Tibial artery (tissue), 4 donors: ENCODE results near the gene DPH5.
"Not testable (repeated sequence)": the region's sequence is repeated elsewhere in the genome, so short reads cannot be mapped to it uniquely, and the experiment has no call there.

ENCODE experiments used
- DNase-seq, 2 donors: peaks; one replicate each; pipeline ENCODE4 v3.0.0-alpha.2; 2019
- H3K27ac ChIP-seq, 2 donors: fragments of 200-600 bp; sonication (generic) in 1 of 2; 1 replicate in 1 of 2; 2 replicates in 1 of 2; pipeline ENCODE4 v1.5.1; 2018 to 2019; ENCODE audit warnings: mild to moderate bottlenecking in 1 of 2
- H3K27me3 ChIP-seq, 2 donors: fragments of 200-600 bp; sonication (generic) in 1 of 2; one replicate each; pipeline versions ENCODE4 v1.5.1 to v1.6.0; 2016 to 2019
- H3K36me3 ChIP-seq, 3 donors: fragments of 200-600 bp; sonication (generic) in 2 of 3; one replicate each; pipeline ENCODE4 v1.5.1; 2016 to 2019; ENCODE audit warnings: mild to moderate bottlenecking in 2 of 3
- H3K4me1 ChIP-seq, 4 donors: fragments of 200-600 bp; sonication (generic) in 2 of 4; 1 replicate in 3 of 4; 2 replicates in 1 of 4; pipeline ENCODE4 v1.5.1; 2016 to 2019
- H3K4me3 ChIP-seq, 2 donors: fragments of 200-600 bp; sonication (generic) in 1 of 2; 1 replicate in 1 of 2; 2 replicates in 1 of 2; pipeline ENCODE4 v1.5.1; 2018 to 2019; ENCODE audit warnings: mild to moderate bottlenecking in 2 of 2
- H3K9me3 ChIP-seq, 3 donors: fragments of 200-600 bp; sonication (generic) in 1 of 3; one replicate each; pipeline ENCODE4 v1.5.1; 2016 to 2019
- intact Hi-C: fragments of 100-400 bp; cut with DNase I; formaldehyde crosslinking; loops from one replicate; pipeline ENCODE4 v1.15.0; 2023; ENCODE audit warnings: low total_unique reads
- TF ChIP-seq, protein P1 (sequence below), 2 experiments: fragments of 200-600 bp in 1 of 2; fragments of 450-650 bp in 1 of 2; IDR thresholded peaks; one replicate each; pipeline ENCODE4 v1.5.1; 2017 to 2019; ENCODE audit warnings: antibody characterized with exemption in 2 of 2, mild to moderate bottlenecking in 1 of 2, moderate library complexity in 1 of 2

DPH5 gene

GRCh38 chr1:100953960-100954730 is 71.4 kb downstream of the DPH5 start:
- no peaks in the 10 kb centered on the region for H3K27me3 ChIP-seq
- intact Hi-C loops: no loop called here
- H3K36me3 ChIP-seq: peaks cover 0 to 14% (median 11%) of the 10 kb centered on the region in 3 donors
- no peaks in the 10 kb centered on the region for H3K9me3 ChIP-seq
- no peak overlapping the region for H3K27ac ChIP-seq
- H3K4me1 ChIP-seq: peaks cover 0 to 20% (median 4%) of the 10 kb centered on the region in 4 donors
- no peak overlapping the region for H3K4me3 ChIP-seq
- DNase-seq: no peak
- TF ChIP-seq, protein P1, sequence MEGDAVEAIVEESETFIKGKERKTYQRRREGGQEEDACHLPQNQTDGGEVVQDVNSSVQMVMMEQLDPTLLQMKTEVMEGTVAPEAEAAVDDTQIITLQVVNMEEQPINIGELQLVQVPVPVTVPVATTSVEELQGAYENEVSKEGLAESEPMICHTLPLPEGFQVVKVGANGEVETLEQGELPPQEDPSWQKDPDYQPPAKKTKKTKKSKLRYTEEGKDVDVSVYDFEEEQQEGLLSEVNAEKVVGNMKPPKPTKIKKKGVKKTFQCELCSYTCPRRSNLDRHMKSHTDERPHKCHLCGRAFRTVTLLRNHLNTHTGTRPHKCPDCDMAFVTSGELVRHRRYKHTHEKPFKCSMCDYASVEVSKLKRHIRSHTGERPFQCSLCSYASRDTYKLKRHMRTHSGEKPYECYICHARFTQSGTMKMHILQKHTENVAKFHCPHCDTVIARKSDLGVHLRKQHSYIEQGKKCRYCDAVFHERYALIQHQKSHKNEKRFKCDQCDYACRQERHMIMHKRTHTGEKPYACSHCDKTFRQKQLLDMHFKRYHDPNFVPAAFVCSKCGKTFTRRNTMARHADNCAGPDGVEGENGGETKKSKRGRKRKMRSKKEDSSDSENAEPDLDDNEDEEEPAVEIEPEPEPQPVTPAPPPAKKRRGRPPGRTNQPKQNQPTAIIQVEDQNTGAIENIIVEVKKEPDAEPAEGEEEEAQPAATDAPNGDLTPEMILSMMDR (IDR thresholded peaks at IDR 0.05): no peak

GRCh38 chr1:100952970-100953369 is 72.6 kb downstream of the DPH5 start:
- H3K4me1 ChIP-seq: peaks cover 0 to 22% (median 5%) of the 10 kb centered on the region in 4 donors
- H3K27me3 ChIP-seq, DNase-seq, intact Hi-C loops, H3K27ac ChIP-seq, H3K4me3 ChIP-seq, H3K9me3 ChIP-seq: not testable (repeated sequence)
- peaks cover 7 to 14% (median 11%) of the 10 kb centered on the region in 3 donors for H3K36me3 ChIP-seq

DNA sequence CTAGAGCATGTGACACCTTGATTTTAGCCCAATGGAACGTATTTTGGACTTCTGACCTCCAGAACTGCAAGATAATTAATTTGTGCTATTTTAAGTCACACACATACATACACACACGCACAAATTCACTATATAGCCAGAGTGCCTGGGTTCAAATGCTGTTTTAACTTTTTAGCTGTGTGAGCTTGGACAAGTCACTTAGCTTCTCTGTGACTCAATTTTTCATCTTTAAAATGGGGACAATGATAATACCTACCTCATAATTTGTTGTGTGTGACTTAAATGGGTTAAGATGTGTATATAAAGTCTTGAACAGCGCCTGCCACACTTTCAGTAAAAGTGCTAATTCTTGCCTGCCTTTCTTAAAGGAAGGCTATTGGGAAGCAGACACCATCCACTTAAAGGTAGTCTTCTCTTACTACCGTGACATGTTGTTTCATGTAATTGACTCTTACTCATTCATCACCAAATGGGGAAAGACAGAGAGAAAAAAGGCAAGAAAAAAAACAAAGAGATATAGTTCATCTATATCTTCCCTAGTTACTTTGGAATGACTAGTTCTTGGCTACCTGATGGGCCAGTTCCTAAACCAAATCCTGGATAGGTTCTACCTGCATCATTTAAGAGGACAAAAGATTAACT is 73.4 kb downstream of the DPH5 start:
- intact Hi-C loops: no loop called here
- no peak overlapping the region for H3K4me3 ChIP-seq
- DNase-seq: no peak
- no peak overlapping the region for H3K27ac ChIP-seq
- no peaks in the 10 kb centered on the region for H3K27me3 ChIP-seq
- TF ChIP-seq, protein P1 (IDR thresholded peaks at IDR 0.05): no peak
- H3K4me1 ChIP-seq: peaks cover 0 to 22% (median 5%) of the 10 kb centered on the region in 4 donors
- peaks cover 0 to 3% (median 0%) of the 10 kb centered on the region in 3 donors for H3K9me3 ChIP-seq
- H3K36me3 ChIP-seq: peaks cover 7 to 14% (median 11%) of the 10 kb centered on the region in 3 donors

DNA sequence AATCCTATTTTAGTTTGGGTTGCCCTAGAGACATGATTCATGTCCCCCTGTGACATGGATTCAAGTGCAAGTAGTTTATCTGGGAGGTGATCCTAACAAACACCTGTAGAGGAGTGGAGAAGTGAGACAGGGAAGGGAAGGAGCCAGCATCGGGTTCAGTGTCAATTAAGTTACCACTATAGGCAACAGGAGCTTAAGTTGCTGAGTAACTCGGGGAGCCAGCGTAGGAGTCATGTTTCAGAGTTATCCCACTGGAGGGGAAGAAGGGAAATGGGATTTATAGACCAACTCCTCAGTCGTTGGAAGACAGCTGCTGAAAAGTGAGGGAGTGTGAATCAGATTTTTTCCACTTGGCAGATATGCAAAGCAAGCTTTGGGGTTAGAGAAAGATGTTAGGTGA is 74.8 kb downstream of the DPH5 start:
- H3K4me3 ChIP-seq: no peak overlapping the region
- peaks cover 0 to 3% (median 0%) of the 10 kb centered on the region in 3 donors for H3K9me3 ChIP-seq
- H3K27me3 ChIP-seq: no peaks in the 10 kb centered on the region
- H3K36me3 ChIP-seq: peaks cover 7 to 14% (median 11%) of the 10 kb centered on the region in 3 donors
- TF ChIP-seq, protein P1 (IDR thresholded peaks at IDR 0.05): no peak
- no peak for DNase-seq
- peaks cover 0 to 22% (median 5%) of the 10 kb centered on the region in 4 donors for H3K4me1 ChIP-seq
- intact Hi-C loops: no loop called here
- peak overlapping the region in 1 of 2 donors; percentile 3 for H3K27ac ChIP-seq

DNA sequence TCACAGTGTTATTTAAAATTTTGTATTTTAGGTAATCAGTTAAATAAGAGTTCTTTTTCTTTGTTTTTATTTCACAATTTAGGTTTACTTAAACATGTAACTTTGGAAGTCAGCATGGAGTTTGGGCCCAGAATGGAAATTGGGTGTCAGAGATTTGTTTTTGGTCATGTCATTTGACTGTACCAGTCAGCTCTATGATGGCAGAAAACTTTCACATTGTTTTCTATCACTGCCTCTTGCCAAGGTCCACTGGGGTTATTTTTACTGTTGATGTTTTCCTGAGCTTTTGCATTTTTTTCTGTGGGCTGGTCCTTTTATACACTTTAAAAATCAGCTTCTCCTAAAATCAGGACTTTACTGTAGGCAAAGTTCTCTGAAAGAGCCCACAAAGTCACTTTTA is 75.2 kb downstream of the DPH5 start:
- H3K9me3 ChIP-seq: peaks cover 0 to 3% (median 0%) of the 10 kb centered on the region in 3 donors
- peaks cover 0 to 22% (median 5%) of the 10 kb centered on the region in 4 donors for H3K4me1 ChIP-seq
- DNase-seq: no peak
- peak overlapping the region in 1 of 2 donors; percentile 3 for H3K27ac ChIP-seq
- intact Hi-C loops: no loop called here
- H3K4me3 ChIP-seq: no peak overlapping the region
- TF ChIP-seq, protein P1 (IDR thresholded peaks at IDR 0.05): no peak
- peaks cover 7 to 14% (median 11%) of the 10 kb centered on the region in 3 donors for H3K36me3 ChIP-seq
- no peaks in the 10 kb centered on the region for H3K27me3 ChIP-seq

DNA sequence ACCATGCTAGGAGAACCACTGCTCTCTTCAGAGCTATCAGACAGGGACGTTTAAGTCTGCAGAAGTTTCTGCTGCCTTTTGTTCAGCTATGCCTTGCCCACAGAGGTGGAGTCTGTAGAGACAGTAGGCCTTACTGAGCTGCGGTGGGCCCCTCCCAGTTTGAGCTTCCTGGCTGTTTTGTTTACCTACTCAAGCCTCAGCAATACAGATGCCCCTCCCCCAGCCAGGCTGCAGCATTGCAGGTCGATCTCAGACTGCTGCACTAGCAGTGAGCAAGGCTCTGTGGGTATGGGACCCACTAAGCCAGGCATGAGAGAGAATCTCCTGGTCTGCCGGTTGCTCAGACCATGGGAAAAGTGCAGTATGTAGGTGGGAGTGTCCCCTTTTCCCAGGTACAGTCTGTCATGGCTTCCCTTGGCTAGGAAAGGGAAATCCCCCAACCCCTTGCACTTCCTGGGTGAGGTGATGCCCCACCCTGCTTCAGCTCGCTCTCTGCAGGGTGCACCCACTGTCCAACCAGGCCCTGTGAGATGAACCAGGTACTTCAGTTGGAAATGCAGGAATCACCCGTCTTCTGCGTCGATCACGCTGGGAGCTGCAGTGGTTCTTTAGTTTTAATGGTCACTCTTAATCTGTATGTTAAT is 75.9 kb downstream of the DPH5 start:
- H3K9me3 ChIP-seq, DNase-seq, H3K4me3 ChIP-seq, H3K27me3 ChIP-seq, intact Hi-C loops, H3K27ac ChIP-seq: not testable (repeated sequence)
- Histone ChIP-seq H3K4me1 (peaks cover 0 to 22% (median 5%) of the 10 kb centered on the region in 4 donors), H3K36me3 (peaks cover 7 to 14% (median 11%) of the 10 kb centered on the region in 3 donors)

GRCh38 chr1:100948721-100949405 is 76.7 kb downstream of the DPH5 start:
- H3K27ac ChIP-seq, intact Hi-C loops, H3K27me3 ChIP-seq, DNase-seq, H3K9me3 ChIP-seq, H3K4me3 ChIP-seq: not testable (repeated sequence)
- Histone ChIP-seq H3K36me3 (peaks cover 7 to 14% (median 11%) of the 10 kb centered on the region in 3 donors), H3K4me1 (peaks cover 0 to 22% (median 5%) of the 10 kb centered on the region in 4 donors)

- H3K27me3 ChIP-seq, intact Hi-C loops, DNase-seq, H3K4me3 ChIP-seq, H3K9me3 ChIP-seq, H3K27ac ChIP-seq: not testable (repeated sequence)
- H3K36me3 ChIP-seq: peaks cover 7 to 21% (median 11%) of the 10 kb centered on the region in 3 donors
- H3K4me1 ChIP-seq: peaks cover 0 to 22% (median 5%) of the 10 kb centered on the region in 4 donors
Observed at GRCh38 chr1:100947816-100948215, 77.8 kb downstream of the DPH5 start.

- H3K4me3 ChIP-seq, intact Hi-C loops, H3K27me3 ChIP-seq, DNase-seq, H3K9me3 ChIP-seq, H3K27ac ChIP-seq: not testable (repeated sequence)
- H3K4me1 ChIP-seq: peaks cover 0 to 21% (median 5%) of the 10 kb centered on the region in 4 donors
- H3K36me3 ChIP-seq: peaks cover 15 to 24% (median 16%) of the 10 kb centered on the region in 3 donors
Observed at GRCh38 chr1:100946064-100946463, 79.5 kb downstream of the DPH5 start.
